Skeletal muscle satellite cell (primary cell): Measurements from ENCODE around the gene PASD1.

Experiments
- H3K27me3 ChIP-seq: 2 replicates; pipeline ENCODE4 v1.7.0; 2013; ENCODE audit warnings: low read length; ENCODE audit not compliant: control insufficient read depth, insufficient read depth
- H3K36me3 ChIP-seq: 2 replicates; pipeline ENCODE4 v1.7.0; 2013; ENCODE audit warnings: mild to moderate bottlenecking, control low read depth, low read length; ENCODE audit not compliant: insufficient read depth
- H3K4me1 ChIP-seq: 2 replicates; pipeline ENCODE4 v1.7.0; 2013; ENCODE audit warnings: low read length; ENCODE audit not compliant: control insufficient read depth, insufficient read depth
- H3K4me2 ChIP-seq: 2 replicates; pipeline ENCODE4 v1.7.0; 2013; ENCODE audit warnings: mild to moderate bottlenecking, low read length
- H3K4me3 ChIP-seq: 2 replicates; pipeline ENCODE4 v1.7.0; 2013; ENCODE audit warnings: low read length
- H3K9ac ChIP-seq: 2 replicates; pipeline ENCODE4 v1.7.0; 2013; ENCODE audit warnings: mild to moderate bottlenecking, low read depth, low read length, moderate library complexity
- H3K9me3 ChIP-seq: replicated peaks from 2 replicates; pipeline ENCODE4 v1.7.0; 2013; ENCODE audit warnings: mild to moderate bottlenecking, control low read depth, low read length

PASD1 gene

DNA sequence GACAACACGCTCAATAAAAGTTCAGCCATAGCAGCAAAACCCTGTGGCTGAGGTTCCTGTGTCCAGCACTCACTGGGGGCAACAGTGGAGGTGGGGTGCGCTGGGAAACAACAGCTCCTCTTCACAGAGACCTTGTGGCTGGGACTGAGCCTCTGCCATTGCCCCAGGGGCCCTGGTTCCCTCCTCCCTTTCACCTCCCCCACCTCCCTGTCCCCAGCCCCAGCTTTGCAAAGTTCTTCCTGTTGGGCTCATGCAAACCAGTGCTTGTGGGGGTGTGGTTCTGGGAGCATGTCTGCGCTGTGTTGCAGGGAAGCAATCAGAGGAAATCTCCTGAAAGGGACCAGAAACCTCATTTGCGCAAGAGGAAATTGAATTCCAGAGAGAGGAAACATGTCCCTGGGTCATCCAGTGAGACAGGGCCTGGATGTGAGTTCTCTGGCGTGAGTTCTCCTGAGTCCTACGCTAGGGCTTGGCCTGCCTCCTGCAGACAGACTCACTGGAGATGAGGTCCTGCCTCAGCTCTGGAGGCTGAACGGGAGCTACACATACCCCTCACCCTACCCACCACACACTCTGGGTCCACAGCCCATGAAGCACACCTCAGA lies 159.8 kb downstream of the PASD1 start:
- no peaks in the 10 kb centered on the region for H3K9me3 ChIP-seq
- H3K4me3 ChIP-seq = no peak overlapping the region
- H3K36me3 ChIP-seq = no peaks in the 10 kb centered on the region
- no peak overlapping the region for H3K4me2 ChIP-seq
- no peaks in the 10 kb centered on the region for H3K4me1 ChIP-seq
- no peak overlapping the region for H3K9ac ChIP-seq
- no peaks in the 10 kb centered on the region for H3K27me3 ChIP-seq

DNA sequence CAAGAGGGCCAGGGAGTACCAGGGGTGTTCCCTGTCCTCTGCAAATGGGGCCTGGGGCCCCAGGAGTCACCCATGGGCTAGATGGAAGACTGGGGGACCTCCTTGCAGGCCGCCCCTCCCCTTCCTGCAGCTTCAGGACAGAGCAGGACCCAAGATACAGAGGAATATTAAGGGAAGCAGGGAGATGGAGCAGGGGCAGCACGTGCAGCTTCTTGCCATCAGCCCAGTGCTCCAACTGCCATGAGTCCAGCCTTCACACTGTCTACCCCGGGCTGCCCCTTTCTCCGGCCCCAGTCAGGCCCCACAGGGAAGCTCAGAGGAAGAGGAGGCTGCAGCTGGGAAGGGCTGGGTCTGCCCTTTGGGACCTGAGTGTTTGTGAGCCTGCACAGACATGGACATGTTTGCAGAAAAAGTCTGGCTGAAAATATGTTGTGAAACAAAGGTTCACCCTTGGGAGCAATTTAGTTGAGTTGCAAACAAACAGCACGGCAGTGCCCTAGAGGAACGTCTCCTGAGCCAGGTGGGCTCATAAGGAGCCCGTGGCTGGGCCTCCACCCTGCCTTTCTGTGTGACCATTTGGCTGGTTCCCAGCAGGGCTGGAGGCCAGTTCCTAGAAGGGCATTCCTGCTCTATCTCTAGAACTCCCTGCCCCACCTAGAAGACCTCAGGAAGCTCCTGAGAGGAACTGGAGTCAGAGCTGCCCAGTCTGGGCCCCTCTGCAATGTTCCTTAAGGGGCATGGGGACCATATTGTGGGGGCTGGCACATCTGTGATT lies 161.3 kb downstream of the PASD1 start:
- Histone ChIP-seq H3K9ac (no peak overlapping the region), H3K9me3 (no peaks in the 10 kb centered on the region), H3K4me2 (no peak overlapping the region), H3K27me3 (no peaks in the 10 kb centered on the region), H3K4me1 (no peaks in the 10 kb centered on the region), H3K36me3 (no peaks in the 10 kb centered on the region), H3K4me3 (no peak overlapping the region)

DNA sequence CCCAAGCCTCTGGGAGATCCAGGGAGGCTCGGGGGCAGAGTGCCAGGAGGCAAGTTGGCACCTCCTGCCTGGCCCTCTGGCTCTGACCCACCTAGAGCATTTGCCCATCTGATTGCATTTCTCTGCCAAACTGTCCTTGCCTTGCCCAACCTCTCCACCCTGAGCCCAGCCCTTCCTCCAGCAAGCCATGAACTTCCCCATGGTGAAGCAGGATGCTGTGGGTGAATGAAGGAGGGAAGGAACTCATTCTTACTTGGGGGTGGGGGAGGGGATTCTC lies 161.8 kb downstream of the PASD1 start:
- no peaks in the 10 kb centered on the region for H3K4me1 ChIP-seq
- H3K4me2 ChIP-seq = no peak overlapping the region
- H3K27me3 ChIP-seq = no peaks in the 10 kb centered on the region
- H3K36me3 ChIP-seq = no peaks in the 10 kb centered on the region
- no peaks in the 10 kb centered on the region for H3K9me3 ChIP-seq
- H3K9ac ChIP-seq = no peak overlapping the region
- no peak overlapping the region for H3K4me3 ChIP-seq
